GM12878 (cell line): ENCODE data around the gene PPP1R13B. TPM values are rescaled to one million over a fixed set of nuclear protein-coding genes. Genes with fewer than 3 reads are reported as not detected.
A peak's percentile ranks its signal among the peaks of the same experiment; 100 is the strongest.

Source experiments
- ATAC-seq: fragments of 200-7000 bp; cut with Tn5 transposase; 3 replicates; pipeline ENCODE4 v1.9.1; 2020; ENCODE audit warnings: mild to moderate bottlenecking, moderate library complexity
- BruUV-seq: library from RNA; stranded (reverse); fragments of 400-500 nt; replicated peaks from 2 replicates; lab custom pipeline; 2021; lab: Mats Ljungman, UMichigan
- CTCF ChIA-PET: fragments of 300-600 bp; sonication (Branson Sonifier 250); formaldehyde crosslinking; extraction: SDS; loops from one replicate; lab custom pipeline; 2021; ENCODE audit warnings: inconsistent platforms; lab: Yijun Ruan, JAX
- POLR2A ChIA-PET: fragments of 350-600 bp; formaldehyde crosslinking; extraction: SDS; loops from one replicate; lab custom pipeline; 2021; ENCODE audit warnings: inconsistent platforms; lab: Charles Lee
- RAD21 ChIA-PET: fragments of 300-600 bp; sonication (Branson Sonifier 250); formaldehyde crosslinking; loops from one replicate; lab custom pipeline; 2023; ENCODE audit warnings: antibody characterized with exemption; ENCODE audit not compliant: unreplicated experiment; lab: Charles Lee
- SMC1A ChIA-PET: fragments of 300-600 bp; sonication (Branson Sonifier 250); formaldehyde crosslinking; loops from one replicate; lab custom pipeline; 2023; ENCODE audit not compliant: unreplicated experiment, uncharacterized antibody; lab: Charles Lee
- DNase-seq: peaks from one replicate; pipeline ENCODE4 v3.0.0-alpha.2; 2011; ENCODE audit warnings: low read depth, low spot score
- FAIRE-seq: peaks from 3 replicates; lab custom pipeline; 2011; peaks lifted over from hg19 to GRCh38; lab: Jason Lieb, UNC
- H2AFZ ChIP-seq: 2 replicates; pipeline ENCODE4 v1.6.0; 2011; ENCODE audit warnings: low read depth, low read length, control low read depth; ENCODE audit not compliant: control insufficient read depth
- H3K27ac ChIP-seq: 2 replicates; pipeline ENCODE4 v1.5.1; 2011; ENCODE audit warnings: control low read depth; ENCODE audit not compliant: control insufficient read depth, insufficient read depth
- H3K27me3 ChIP-seq, 2 experiments: replicated peaks in 1 of 2; 2 replicates each; pipeline versions ENCODE4 v1.6.0 to v1.6.1; 2011; ENCODE audit warnings: low read length in 1 of 2; ENCODE audit not compliant: control insufficient read depth in 2 of 2, insufficient read depth in 2 of 2
- H3K36me3 ChIP-seq, 2 experiments: 2 replicates each; pipeline ENCODE4 v1.5.1; 2011; ENCODE audit warnings: low read length in 1 of 2; ENCODE audit not compliant: control insufficient read depth in 2 of 2, insufficient read depth in 2 of 2
- H3K4me1 ChIP-seq: 2 replicates; pipeline ENCODE4 v1.6.1; 2011; ENCODE audit warnings: mild to moderate bottlenecking, low read length, moderate library complexity, mixed read lengths; ENCODE audit not compliant: control insufficient read depth, insufficient read depth
- H3K4me2 ChIP-seq: 2 replicates; pipeline ENCODE4 v1.6.0; 2011; ENCODE audit warnings: control low read depth; ENCODE audit not compliant: control insufficient read depth, insufficient read depth
- H3K4me3 ChIP-seq: fragments of 200-600 bp; sonication (generic); 2 replicates; pipeline ENCODE4 v1.5.1; 2016
- H3K79me2 ChIP-seq: 2 replicates; pipeline ENCODE4 v1.6.0; 2011; ENCODE audit warnings: low read length; ENCODE audit not compliant: control insufficient read depth, insufficient read depth
- H3K9ac ChIP-seq: 2 replicates; pipeline ENCODE4 v1.8.0; 2011; ENCODE audit warnings: low read length, control low read depth, mixed read lengths; ENCODE audit not compliant: control insufficient read depth, insufficient read depth
- H3K9me3 ChIP-seq: replicated peaks from 3 replicates; pipeline ENCODE4 v1.5.1; 2011; ENCODE audit warnings: mild to moderate bottlenecking, low read length; ENCODE audit not compliant: control insufficient read depth, insufficient read depth
- H4K20me1 ChIP-seq: 2 replicates; pipeline ENCODE4 v1.6.0; 2011; ENCODE audit not compliant: control insufficient read depth, insufficient read depth
- CBFB ChIP-seq: IDR thresholded peaks from 2 replicates; pipeline ENCODE4 v1.6.1; 2016; ENCODE audit warnings: antibody characterized with exemption, low read depth
- CEBPB ChIP-seq, 2 experiments: fragments of 150-350 bp in 1 of 2; IDR thresholded peaks; 2 replicates each; pipeline ENCODE4 v1.6.1; 2012 to 2014; ENCODE audit warnings: low read depth in 2 of 2, low read length in 2 of 2, borderline replicate concordance in 1 of 2, inconsistent platforms in 1 of 2
- EP300 ChIP-seq, 2 experiments: fragments of 150-350 bp in 1 of 2; IDR thresholded peaks; 2 replicates each; pipeline ENCODE4 v1.6.1; 2011 to 2012; ENCODE audit warnings: low read depth in 2 of 2, low read length in 2 of 2, borderline replicate concordance in 1 of 2, improper control_type of control experiment in 1 of 2, inconsistent platforms in 1 of 2; ENCODE audit not compliant: control insufficient read depth in 1 of 2
- FOXK2 ChIP-seq: fragments of 450-650 bp; IDR thresholded peaks from 2 replicates; pipeline ENCODE4 v1.6.1; 2017; ENCODE audit warnings: mild to moderate bottlenecking, moderate library complexity
- FOXM1 ChIP-seq: IDR thresholded peaks from 2 replicates; pipeline ENCODE4 v1.6.1; 2012; ENCODE audit warnings: low read depth, mild to moderate bottlenecking, inconsistent platforms, low read length, moderate library complexity
- HDAC2 ChIP-seq: fragments of 200-600 bp; sonication (generic); IDR thresholded peaks from 2 replicates; pipeline ENCODE4 v1.6.1; 2017
- IRF3 ChIP-seq: fragments of 450-650 bp; IDR thresholded peaks from 2 replicates; pipeline ENCODE4 v1.6.1; 2014; ENCODE audit warnings: mild to moderate bottlenecking
- JUNB ChIP-seq: IDR thresholded peaks from 2 replicates; pipeline ENCODE4 v1.6.1; 2016; ENCODE audit warnings: antibody characterized with exemption, mild to moderate bottlenecking
- KDM1A ChIP-seq: fragments of 200-600 bp; sonication (generic); IDR thresholded peaks from 2 replicates; pipeline ENCODE4 v1.6.1; 2016; ENCODE audit warnings: borderline replicate concordance
- MTA3 ChIP-seq: IDR thresholded peaks from 2 replicates; pipeline ENCODE4 v1.6.1; 2012; ENCODE audit warnings: low read length, inconsistent platforms, borderline replicate concordance
- NFIC ChIP-seq: IDR thresholded peaks from 2 replicates; pipeline ENCODE4 v1.6.1; 2012; ENCODE audit warnings: low read depth, mild to moderate bottlenecking, inconsistent platforms, low read length, moderate library complexity
- PAX8 ChIP-seq: fragments of 450-650 bp; IDR thresholded peaks from 2 replicates; pipeline ENCODE4 v1.6.1; 2017; ENCODE audit warnings: mild to moderate bottlenecking, moderate library complexity
- RELA ChIP-seq: fragments of 450-650 bp; IDR thresholded peaks from 2 replicates; pipeline ENCODE4 v1.8.0; 2014; ENCODE audit warnings: borderline replicate concordance; ENCODE audit not compliant: partially characterized antibody
- SMARCA5 ChIP-seq: fragments of 450-650 bp; IDR thresholded peaks from 2 replicates; pipeline ENCODE4 v1.6.1; 2017; ENCODE audit warnings: mild to moderate bottlenecking
- STAT3 ChIP-seq: IDR thresholded peaks from 2 replicates; pipeline ENCODE4 v1.6.1; 2011; ENCODE audit warnings: low read depth, low read length, improper control_type of control experiment
- TCF7 ChIP-seq: IDR thresholded peaks from 2 replicates; pipeline ENCODE4 v1.6.1; 2014; ENCODE audit warnings: antibody characterized with exemption, borderline replicate concordance
- YY1 ChIP-seq: IDR thresholded peaks from 2 replicates; pipeline ENCODE4 v1.6.1; 2011; ENCODE audit warnings: low read depth, mild to moderate bottlenecking, low read length
- WGBS: methylation state at CpG from one replicate; pipeline ENCODE4 v1.1.6; 2016; ENCODE audit warnings: low lambda C conversion rate; ENCODE audit not compliant: insufficient replicate concordance, insufficient coverage; ENCODE audit errors: missing lambda C conversion rate; 5-methylcytosine and 5-hydroxymethylcytosine counted together
- in situ Hi-C: fragments of 300-500 bp; cut with MboI; formaldehyde crosslinking; loops from 9 replicates; pipeline ENCODE4 v1.14.3; 2018; ENCODE audit warnings: mixed read lengths
- intact Hi-C: fragments of 100-400 bp; cut with micrococcal nuclease; formaldehyde crosslinking; loops from one replicate; pipeline ENCODE4 v1.14.2; 2022; ENCODE audit not compliant: unreplicated experiment
- polyA plus RNA-seq, 11 experiments: library from polyadenylated mRNA; depleted of rRNA in 4 of 11; unstranded in 6 of 11; stranded (reverse) in 5 of 11; fragments of >200 nt; fragmentation: Nextera tagmentation in 4 of 11; fragmentation: Illumina TruSeq in 1 of 11; extraction: Ambion mirVana in 4 of 11; extraction: Trizol in 1 of 11; gene quantifications; 1 replicate in 1 of 11; 2 replicates in 10 of 11; pipeline versions ENCODE4 v1.2.1 to v1.2.3, GENCODE V29; 2011 to 2016; ENCODE audit warnings: inconsistent platforms in 2 of 11, missing spikeins in 2 of 11, low read depth in 1 of 11
- total RNA-seq, 4 experiments: library from RNA; depleted of rRNA in 3 of 4; stranded (reverse); fragments of >200 nt in 3 of 4; fragmentation: Illumina TruSeq in 1 of 4; extraction: Trizol in 1 of 4; gene quantifications; 2 replicates each; pipeline versions ENCODE4 v1.2.1 to v1.2.3, GENCODE V29; 2013 to 2021

PPP1R13B gene
- total and polyA plus RNA-seq, 10 of the 15 experiments (the other 5 are each of a cell fraction or from before 2014, with no cell fraction given), result 0.16 to 8.1 (median 3.2) TPM

GRCh38 chr14:103765526-103765925 is 81.8 kb downstream of the PPP1R13B start:
- BruUV-seq, result no TSS peak
- WGBS, result 75% methylated on average over 3 of the region's 3 CpGs
- no peaks in the 10 kb centered on the region for H3K27me3 ChIP-seq
- H3K9ac ChIP-seq, result no peak overlapping the region
- TF ChIP-seq CBFB, result no peak
- TF ChIP-seq FOXK2, result no peak
- no peak for TF ChIP-seq PAX8
- no peak for TF ChIP-seq FOXM1
- no peak for ATAC-seq
- H3K9me3 ChIP-seq, result no peaks in the 10 kb centered on the region; the same call in 2 of the 3 replicates
- H3K36me3 ChIP-seq, result no peaks in the 10 kb centered on the region
- ChIA-PET SMC1A (no interaction called here), RAD21 (no interaction called here), POLR2A (no interaction called here), CTCF (interaction anchor here (1.5 kb wide), 1 partner anchor 86 kb away, joined by 4 read pairs; no protein-coding TSS in a partner anchor)
- DNase-seq, result no peak
- no peak for FAIRE-seq
- intact Hi-C loops, result no loop called here
- no peak overlapping the region for H3K4me3 ChIP-seq
- in situ Hi-C loops, result no loop called here
- H4K20me1 ChIP-seq, result no peaks in the 10 kb centered on the region
- no peak overlapping the region for H3K4me2 ChIP-seq
- H3K4me1 ChIP-seq, result peaks cover 11% of the 10 kb centered on the region
- no peak overlapping the region for H3K27ac ChIP-seq
- no peaks in the 10 kb centered on the region for H3K79me2 ChIP-seq
- no peak overlapping the region for H2AFZ ChIP-seq

GRCh38 chr14:103763730-103764488 is 83.5 kb downstream of the PPP1R13B start:
- 13% methylated on average over 5 of the region's 5 CpGs for WGBS
- peak; percentile 25 for DNase-seq
- peak; percentile 86 for FAIRE-seq
- H2AFZ ChIP-seq, result no peak overlapping the region; the same call in 1 of the 2 replicates
- intact Hi-C loops (no loop called here), in situ Hi-C loops (no loop called here)
- H3K27me3 ChIP-seq, result no peaks in the 10 kb centered on the region
- no TSS peak for BruUV-seq
- no peaks in the 10 kb centered on the region; the same call in 2 of the 3 replicates for H3K9me3 ChIP-seq
- ChIA-PET SMC1A (interaction anchor here (1.0 kb wide), 1 partner anchor 23 kb away, joined by 4 read pairs; no protein-coding TSS in a partner anchor), CTCF (interaction anchor here (0.6 to 1.5 kb wide), 5 partner anchors 11 to 1049 kb away, joined by 3 to 4 read pairs (median 4); no protein-coding TSS in a partner anchor), RAD21 (no interaction called here), POLR2A (interaction anchor here (0.6 kb wide), 1 partner anchor 138 kb away, joined by 3 read pairs; no protein-coding TSS in a partner anchor)
- H3K27ac ChIP-seq, result no peak overlapping the region
- peaks cover 11% of the 10 kb centered on the region for H3K4me1 ChIP-seq
- H3K4me2 ChIP-seq, result peak overlapping the region; percentile 50
- ATAC-seq, result peak; percentile 98
- no peaks in the 10 kb centered on the region for H3K79me2 ChIP-seq
- H3K36me3 ChIP-seq, result no peaks in the 10 kb centered on the region
- H3K4me3 ChIP-seq, result no peak overlapping the region
- H3K9ac ChIP-seq, result no peak overlapping the region
- no peaks in the 10 kb centered on the region for H4K20me1 ChIP-seq
- peak in 1 of 2 experiments; percentile 27; a peak in 1 of 4 replicates for TF ChIP-seq EP300 (IDR thresholded peaks at IDR 0.05; ENCODE audit: borderline replicate concordance in 1 of 2, control insufficient read depth in 1 of 2, low read depth in 2 of 2, low read length in 2 of 2)
- no peak for TF ChIP-seq HDAC2
- no peak for TF ChIP-seq YY1
- TF ChIP-seq MTA3, result 0 out of 2 replicates have a peak, but pooled peaks have one; percentile 33
- peak; percentile 34 for TF ChIP-seq JUNB
- TF ChIP-seq CEBPB (IDR thresholded peaks at IDR 0.05; ENCODE audit: borderline replicate concordance in 1 of 2, low read depth in 2 of 2, low read length in 2 of 2), result 0 out of 4 replicates have a peak, but pooled peaks of 1 of the 2 experiments have one; percentile 12
- TF ChIP-seq CBFB, result peak; percentile 81; the same call in 1 of the 2 replicates
- no peak for TF ChIP-seq SMARCA5
- TF ChIP-seq NFIC, result peak; percentile 73
- TF ChIP-seq STAT3, result no peak
- TF ChIP-seq TCF7, result no peak
- TF ChIP-seq RELA, result no peak
- no peak for TF ChIP-seq IRF3
- no peak for TF ChIP-seq KDM1A
